Transverse colon (tissue), 4 donors: ENCODE data around the gene CDON. TPM values are rescaled to one million over a fixed set of nuclear protein-coding genes. Genes with fewer than 3 reads are reported as not detected.

ENCODE experiments used
- DNase-seq: peaks from one replicate; pipeline ENCODE4 v3.0.0-alpha.2; 2019
- H3K27ac ChIP-seq, 4 donors: fragments of 200-600 bp; sonication (generic); 2 replicates each; pipeline ENCODE4 v1.5.1; 2016 to 2018; ENCODE audit warnings: inconsistent platforms in 4 of 4
- H3K27me3 ChIP-seq: fragments of 200-600 bp; sonication (generic); 2 replicates; pipeline ENCODE4 v1.5.1; 2017; ENCODE audit warnings: inconsistent platforms
- H3K36me3 ChIP-seq, 4 donors: fragments of 200-600 bp; sonication (generic); 2 replicates each; pipeline ENCODE4 v1.5.1; 2017 to 2019; ENCODE audit warnings: inconsistent platforms in 4 of 4
- H3K4me1 ChIP-seq, 4 donors: fragments of 200-600 bp; sonication (generic); 2 replicates each; pipeline ENCODE4 v1.5.1; 2017 to 2020; ENCODE audit warnings: inconsistent platforms in 4 of 4
- H3K4me3 ChIP-seq, 4 donors: fragments of 200-600 bp; sonication (generic); 1 replicate in 1 of 4; 2 replicates in 3 of 4; pipeline versions ENCODE4 v1.5.1 to v1.6.1; 2017 to 2019; ENCODE audit warnings: inconsistent platforms in 4 of 4
- H3K9me3 ChIP-seq, 2 donors: fragments of 200-600 bp; sonication (generic); 2 replicates each; pipeline ENCODE4 v1.5.1; 2017 to 2019; ENCODE audit warnings: inconsistent platforms in 2 of 2
- CTCF ChIP-seq, 5 experiments: fragments of 200-600 bp in 3 of 5; fragments of 450-650 bp in 2 of 5; sonication (generic) in 3 of 5; IDR thresholded peaks; 1 replicate in 2 of 5; 2 replicates in 3 of 5; pipeline ENCODE4 v1.5.1; 2016 to 2017; ENCODE audit warnings: antibody characterized with exemption in 5 of 5, inconsistent platforms in 3 of 5, mild to moderate bottlenecking in 2 of 5, moderate library complexity in 1 of 5
- EP300 ChIP-seq: sonication (generic); formaldehyde crosslinking; IDR thresholded peaks from one replicate; pipeline ENCODE4 v1.6.1; 2017; ENCODE audit warnings: antibody characterized with exemption, low read depth
- POLR2A ChIP-seq: fragments of 450-650 bp; IDR thresholded peaks from one replicate; pipeline ENCODE4 v1.6.1; 2016; ENCODE audit warnings: antibody characterized with exemption, mild to moderate bottlenecking, moderate library complexity
- POLR2AphosphoS5 ChIP-seq, 3 donors: sonication (generic); formaldehyde crosslinking; IDR thresholded peaks; one replicate each; pipeline ENCODE4 v1.6.1; 2016; ENCODE audit warnings: antibody characterized with exemption in 3 of 3
- WGBS, 2 donors: methylation state at CpG; one replicate each; pipeline ENCODE4 v1.1.5; 2018; ENCODE audit warnings: low coverage in 1 of 2; 5-methylcytosine and 5-hydroxymethylcytosine counted together
- in situ Hi-C, 4 donors: fragments of 200-750 bp; cut with MboI; loops; one replicate each; pipeline versions ENCODE4 v1.15.0 to v1.15.1; 2017; ENCODE audit warnings: low sequenced_read_pairs in 3 of 4, low pct_ligation_motif_present in 1 of 4, low pct_unique_long_range_greater_than_20kb in 1 of 4
- intact Hi-C: fragments of 100-400 bp; cut with DNase I; formaldehyde crosslinking; loops from one replicate; pipeline ENCODE4 v1.15.1; 2023; ENCODE audit warnings: low total_unique reads
- total RNA-seq, 4 donors: library from RNA; depleted of rRNA; stranded (reverse); fragments of >200 nt; gene quantifications; one replicate each; pipeline ENCODE4 v1.1.0, GENCODE V29; 2016

Gene CDON
- total RNA-seq, 4 donors from 2014 or later: 7.6 to 31.0 (median 9.9) TPM

GRCh38 chr11:125954945-125955640 is 107.6 kb downstream of the CDON start:
- no peak for DNase-seq
- no peaks in the 10 kb centered on the region for H3K9me3 ChIP-seq
- H3K27ac ChIP-seq: no peak overlapping the region
- TF ChIP-seq POLR2A (no peak), POLR2AphosphoS5 (IDR thresholded peaks at IDR 0.05) (no peak), CTCF (IDR thresholded peaks at IDR 0.05) (no peak), EP300 (no peak)
- H3K4me3 ChIP-seq: no peak overlapping the region
- intact Hi-C loops: no loop called here
- 89% methylated on average over 12 of the region's 15 CpGs; no CpG with 5 or more reads in 1 of the 2 donors for WGBS, 2 donors
- no peaks in the 10 kb centered on the region for H3K27me3 ChIP-seq
- H3K4me1 ChIP-seq: peaks cover 12 to 23% (median 22%) of the 10 kb centered on the region in 4 donors
- in situ Hi-C loops: no loop called here
- no peaks in the 10 kb centered on the region for H3K36me3 ChIP-seq

- no peak for DNase-seq
- H3K27ac ChIP-seq: no peak overlapping the region
- H3K4me3 ChIP-seq: no peak overlapping the region
- H3K9me3 ChIP-seq: no peaks in the 10 kb centered on the region
- no peaks in the 10 kb centered on the region for H3K27me3 ChIP-seq
- in situ Hi-C loops (no loop called here), intact Hi-C loops (no loop called here)
- no peaks in the 10 kb centered on the region for H3K36me3 ChIP-seq
- H3K4me1 ChIP-seq: peaks cover 12 to 23% (median 22%) of the 10 kb centered on the region in 4 donors
- TF ChIP-seq POLR2A (no peak), EP300 (no peak), CTCF (IDR thresholded peaks at IDR 0.05) (no peak), POLR2AphosphoS5 (IDR thresholded peaks at IDR 0.05) (no peak)
- 75 to 95% methylated on average over 7 to 21 of the region's 21 CpGs for WGBS, 2 donors
Observed at GRCh38 chr11:125954123-125954944, 108.3 kb downstream of the CDON start.

DNA sequence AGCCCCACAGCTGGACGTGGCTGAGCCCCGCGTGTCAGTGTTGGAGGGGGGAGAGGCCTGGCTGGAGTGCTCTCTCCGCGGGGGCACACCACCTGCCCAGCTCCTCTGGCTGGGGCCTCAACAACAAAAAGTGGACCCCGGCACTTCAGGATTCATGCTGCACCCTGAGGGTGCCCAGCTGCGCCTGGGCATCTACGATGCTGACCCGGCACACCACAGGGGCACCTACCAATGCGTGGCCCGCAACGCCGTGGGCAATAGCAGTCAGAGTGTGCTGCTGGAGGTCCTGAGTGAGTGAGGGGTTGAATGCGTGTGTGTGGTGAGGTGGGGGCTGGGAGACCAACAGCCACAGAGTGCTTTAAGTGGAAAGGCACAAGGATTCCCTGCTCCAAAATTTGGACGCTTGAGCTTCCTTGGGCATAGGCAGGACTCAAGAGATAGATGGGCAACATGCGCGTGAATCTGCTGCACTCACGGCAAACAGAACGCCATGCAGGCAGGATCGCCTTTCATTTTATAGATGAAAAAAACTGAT is 109.2 kb downstream of the CDON start:
- DNase-seq: no peak
- TF ChIP-seq EP300 (no peak), POLR2AphosphoS5 (IDR thresholded peaks at IDR 0.05) (no peak), POLR2A (no peak), CTCF (IDR thresholded peaks at IDR 0.05) (no peak)
- H3K36me3 ChIP-seq: no peaks in the 10 kb centered on the region
- WGBS, 2 donors: 78% methylated on average over 20 of the region's 20 CpGs; no CpG with 5 or more reads in 1 of the 2 donors
- peaks cover 12 to 23% (median 22%) of the 10 kb centered on the region in 4 donors for H3K4me1 ChIP-seq
- no peak overlapping the region for H3K4me3 ChIP-seq
- intact Hi-C loops (no loop called here), in situ Hi-C loops (no loop called here)
- H3K27ac ChIP-seq: peak overlapping the region in 2 of 4 donors; percentile 21 to 39
- no peaks in the 10 kb centered on the region for H3K27me3 ChIP-seq
- H3K9me3 ChIP-seq: no peaks in the 10 kb centered on the region

GRCh38 chr11:125952973-125953372 is 109.7 kb downstream of the CDON start:
- in situ Hi-C loops (no loop called here), intact Hi-C loops (no loop called here)
- peak overlapping the region in 2 of 4 donors; percentile 21 to 39 for H3K27ac ChIP-seq
- TF ChIP-seq POLR2A: no peak
- TF ChIP-seq POLR2AphosphoS5 (IDR thresholded peaks at IDR 0.05): peak in 2 of 3 donors; percentile 55 to 62
- H3K27me3 ChIP-seq: no peaks in the 10 kb centered on the region
- H3K9me3 ChIP-seq: no peaks in the 10 kb centered on the region
- WGBS, 2 donors: 47% methylated on average over 7 of the region's 7 CpGs; no CpG with 5 or more reads in 1 of the 2 donors
- peaks cover 12 to 23% (median 22%) of the 10 kb centered on the region in 4 donors for H3K4me1 ChIP-seq
- peak; percentile 69 for DNase-seq
- H3K4me3 ChIP-seq: no peak overlapping the region
- no peaks in the 10 kb centered on the region for H3K36me3 ChIP-seq
